GM18907 (cell line): ENCODE data around the gene TCF19.
A peak's percentile ranks its signal among the peaks of the same experiment; 100 is the strongest.

Experiments
- ATAC-seq: cut with Tn5 transposase; IDR thresholded peaks from one replicate; pipeline ENCODE4 v1.9.1; 2021; ENCODE audit warnings: mild to moderate bottlenecking, moderate library complexity; ENCODE audit not compliant: unreplicated experiment

TCF19 gene

DNA sequence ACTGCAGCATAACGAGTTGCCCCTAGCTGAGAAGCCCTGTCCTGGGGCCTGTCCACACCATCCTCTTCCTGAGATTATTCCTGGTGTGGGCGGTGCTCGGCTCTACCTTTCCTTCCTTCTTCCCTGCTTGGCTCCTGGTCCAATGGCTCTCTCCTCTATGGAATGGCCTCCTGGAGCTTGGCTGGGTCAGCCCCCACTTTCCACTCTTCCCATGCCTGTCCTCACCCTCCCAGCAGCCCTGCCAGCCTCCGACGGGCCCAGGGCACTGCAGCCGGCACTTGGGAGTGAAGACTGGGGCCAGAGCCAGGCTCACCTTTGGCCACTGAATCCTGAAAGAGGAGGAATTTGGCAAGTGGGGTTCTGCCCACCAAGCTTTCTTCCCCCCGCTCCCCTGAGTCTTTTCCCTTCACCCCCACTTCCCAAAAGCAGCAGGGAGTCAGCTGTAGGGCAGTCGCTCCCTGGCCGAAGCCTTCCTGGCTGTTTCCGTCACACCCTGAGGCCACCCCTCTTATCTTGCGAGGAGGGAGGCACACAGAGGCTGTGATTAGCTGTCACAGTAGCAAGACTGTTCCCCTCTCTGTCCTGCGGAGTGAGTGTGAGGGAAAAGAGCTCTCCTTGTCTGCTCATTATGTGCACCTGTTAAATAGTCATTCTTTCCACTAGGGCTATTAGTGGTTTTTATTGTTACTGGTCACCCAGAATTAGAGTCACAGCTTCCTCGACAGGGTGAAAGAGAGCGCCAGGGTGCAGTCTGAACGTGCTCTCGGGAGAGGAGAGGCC, 31.8 kb upstream of the TCF19 start:
- no peak for ATAC-seq

GRCh38 chr6:31128093-31128676, 30.2 kb upstream of the TCF19 start:
- ATAC-seq, result no peak

GRCh38 chr6:31129130-31129529, 29.3 kb upstream of the TCF19 start:
- ATAC-seq, result no peak

DNA sequence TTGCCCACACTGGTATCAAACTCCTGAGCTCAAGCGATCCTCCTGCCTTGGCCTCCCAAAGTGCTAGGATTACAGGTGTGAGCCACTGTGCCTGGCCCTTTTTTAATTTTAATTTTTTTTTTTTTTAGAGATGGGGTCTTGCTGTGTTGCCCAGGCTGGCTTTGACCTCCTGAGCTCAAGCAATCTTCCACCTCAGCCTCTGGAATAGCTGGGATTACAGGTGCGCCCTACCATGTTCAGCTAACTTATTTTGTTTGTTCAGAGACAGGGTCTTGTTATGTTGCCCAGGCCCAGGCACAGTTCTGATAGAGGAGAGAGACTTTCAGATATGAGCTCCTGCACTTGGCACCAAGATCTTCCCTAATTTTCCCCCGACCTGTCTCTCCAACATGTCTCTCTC, 27.6 kb upstream of the TCF19 start:
- no peak for ATAC-seq

DNA sequence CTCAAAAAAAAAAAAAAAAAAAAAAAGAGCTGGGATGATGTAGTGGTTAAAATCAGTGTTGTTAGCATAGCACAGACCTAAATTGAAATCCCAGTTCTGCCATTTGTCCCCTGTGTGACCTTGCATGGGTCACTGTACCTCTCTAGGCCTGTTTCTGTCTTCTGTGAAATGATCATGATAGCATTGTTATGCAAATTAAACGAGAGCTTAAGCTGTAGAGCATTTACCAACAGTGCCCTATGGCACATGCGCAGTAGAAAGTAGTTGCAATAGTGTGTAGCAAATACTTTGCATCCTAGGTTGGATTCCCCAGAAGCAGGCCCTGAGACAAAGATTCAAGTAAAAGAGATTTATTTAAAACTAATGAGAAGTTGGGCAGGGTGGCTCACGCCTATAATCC, 26.8 kb upstream of the TCF19 start:
- no peak for ATAC-seq

DNA sequence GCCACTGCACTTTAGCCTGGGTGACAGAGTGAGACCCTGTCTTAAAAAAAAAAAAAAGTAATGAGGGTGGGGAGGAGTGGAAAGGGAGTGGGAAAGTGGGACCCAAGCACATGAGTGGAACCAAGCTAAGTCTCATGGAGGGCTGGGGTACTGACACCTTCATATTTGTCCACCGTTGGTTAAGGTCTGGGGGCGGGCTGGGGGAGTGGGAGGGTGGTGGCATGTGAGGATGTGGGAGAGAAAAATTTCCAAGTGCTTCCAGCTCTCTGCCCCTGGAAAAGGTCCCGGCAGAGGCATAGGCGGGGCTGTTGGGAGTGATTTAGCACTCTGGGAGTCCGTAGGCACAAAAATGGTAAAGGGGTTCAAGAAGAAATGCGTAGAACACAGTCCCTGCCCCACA, 25.6 kb upstream of the TCF19 start:
- no peak for ATAC-seq

DNA sequence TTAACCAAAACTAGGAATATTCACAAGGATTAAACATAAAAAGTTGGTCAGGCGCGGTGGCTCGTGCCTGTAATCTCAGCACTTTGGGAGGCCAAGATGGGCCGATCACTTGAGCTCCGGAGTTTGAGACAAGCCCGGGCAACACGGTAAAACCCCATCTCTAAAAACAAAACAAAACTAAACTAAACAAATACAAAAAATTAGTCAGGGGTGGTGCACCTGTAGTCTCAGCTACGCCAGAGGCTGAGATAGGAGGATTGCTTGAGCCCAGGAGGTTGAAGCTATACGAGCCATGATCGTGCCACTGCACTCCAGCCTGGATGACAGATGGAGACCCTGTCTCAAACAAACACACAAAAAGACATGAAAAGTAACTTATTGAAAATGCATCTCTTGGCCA, 22.7 kb upstream of the TCF19 start:
- ATAC-seq, result no peak

DNA sequence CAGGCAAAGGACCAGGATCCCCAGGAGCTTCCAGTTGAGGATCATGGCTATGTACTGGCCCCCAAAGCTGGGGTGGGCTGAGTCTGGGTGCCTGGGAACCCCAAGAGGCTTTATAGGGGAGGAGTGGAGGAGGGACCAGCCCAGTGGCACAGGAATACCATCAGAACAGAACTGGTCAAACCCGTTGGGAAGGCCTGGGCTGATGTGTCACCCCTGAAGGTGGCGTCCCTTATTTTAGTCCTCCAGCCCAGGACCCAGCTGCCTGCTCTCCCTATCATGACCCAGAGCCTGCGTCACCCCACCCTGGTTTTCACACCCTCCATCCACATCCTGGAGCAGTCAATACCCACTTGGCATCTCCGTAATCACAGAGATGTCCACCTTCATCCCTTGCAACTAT, 19.4 kb upstream of the TCF19 start, which contains the start of gene PSORS1C2:
PSORS1C2 (minus strand) TSS at position 85 of the 400 bp plus-strand sequence; CDS start at position 45, 40 bp downstream.
- no peak for ATAC-seq

- no peak for ATAC-seq
Observed at GRCh38 chr6:31139599-31139998, 18.8 kb upstream of the TCF19 start.

DNA sequence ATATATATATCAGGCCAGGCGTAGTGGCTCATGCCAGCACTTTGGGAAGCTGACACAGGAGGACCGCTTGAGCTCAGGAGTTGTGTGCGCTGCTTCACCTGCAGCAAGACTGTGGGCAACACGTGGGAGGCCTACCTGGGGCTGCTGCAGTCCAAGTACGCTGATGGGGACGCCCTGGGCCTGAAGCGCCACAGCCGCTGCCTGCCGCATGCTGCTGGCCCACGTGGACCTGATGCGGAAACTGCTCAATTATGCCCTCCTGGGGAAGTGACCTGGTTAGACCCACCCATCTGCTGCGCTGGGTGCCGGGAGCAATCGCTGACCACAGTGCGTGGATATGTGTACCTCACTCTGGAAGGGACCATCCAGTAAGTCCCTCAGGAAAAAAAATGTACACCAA, 17.7 kb upstream of the TCF19 start:
- no peak for ATAC-seq

DNA sequence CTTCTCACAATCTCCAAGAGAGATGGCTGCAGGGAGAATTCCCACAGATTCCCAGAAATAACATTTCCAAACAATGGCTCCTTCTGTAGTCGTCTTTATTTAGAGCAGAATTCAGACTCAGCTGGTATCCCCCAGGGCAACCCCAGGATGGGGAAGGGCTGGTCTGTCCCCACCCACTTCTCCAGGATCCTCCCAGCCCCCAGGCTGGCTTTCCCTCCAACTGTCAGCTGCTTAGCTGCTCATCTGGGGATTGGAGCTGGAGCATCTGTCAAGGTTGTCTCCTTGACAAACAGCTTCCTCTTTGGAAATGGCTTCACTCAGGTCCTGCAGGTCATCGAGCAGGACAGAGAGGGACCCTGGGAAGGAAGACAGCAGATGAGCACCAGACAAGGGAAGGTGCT, 16.0 kb upstream of the TCF19 start:
- ATAC-seq, result no peak

DNA sequence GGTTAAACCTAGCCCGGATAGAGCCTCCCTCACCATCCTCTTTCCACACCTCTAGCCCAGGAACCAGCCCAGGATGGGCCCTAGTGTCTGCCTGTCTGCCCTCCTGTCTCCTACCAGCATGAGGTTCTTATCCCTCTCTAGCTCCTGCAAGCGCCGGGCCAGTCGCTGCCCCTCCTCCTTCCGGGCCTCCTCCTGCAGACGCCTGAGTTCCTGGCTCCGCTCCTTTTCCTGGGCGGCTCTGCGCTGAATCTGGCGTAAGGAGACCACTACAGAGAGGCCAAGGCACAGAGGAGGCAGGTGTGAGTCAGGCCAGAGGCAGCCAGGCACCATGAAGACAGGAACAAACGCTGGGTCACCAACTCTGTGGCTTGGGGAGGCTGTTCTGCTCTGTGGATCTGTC, 15.2 kb upstream of the TCF19 start:
- ATAC-seq, result no peak

DNA sequence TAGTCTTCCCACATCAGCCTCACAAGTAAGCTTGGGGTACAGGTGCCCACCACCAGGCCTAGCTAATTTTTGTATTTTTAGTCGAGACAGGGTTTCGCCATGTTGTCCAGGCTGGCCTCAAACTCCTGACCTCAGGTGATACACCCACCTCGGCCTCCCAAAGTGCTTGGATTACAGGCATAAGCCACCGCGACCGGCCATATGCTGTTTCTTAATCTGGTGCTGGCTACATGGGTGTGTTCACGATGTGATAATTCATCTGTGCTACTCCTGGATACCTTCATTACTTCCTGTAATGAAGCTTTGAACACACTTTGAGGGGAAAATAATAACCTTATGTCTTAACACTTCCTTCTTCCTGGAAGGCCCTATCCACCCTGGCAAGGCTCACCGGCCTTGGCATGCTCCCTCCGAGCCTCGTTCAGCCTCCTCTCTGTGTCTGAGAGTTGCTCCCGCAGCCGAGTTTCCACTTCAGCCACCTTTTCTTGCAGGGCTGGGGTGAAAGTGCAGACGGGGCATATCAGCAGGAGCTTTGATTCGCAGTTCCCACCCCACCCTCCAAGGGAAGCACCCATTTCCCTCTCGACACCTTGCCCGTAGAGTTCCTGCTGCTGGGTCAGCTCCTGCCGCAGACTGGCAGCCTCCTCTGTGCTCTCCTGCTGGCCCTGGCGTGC, 14.0 kb upstream of the TCF19 start:
- ATAC-seq, result no peak

- no peak for ATAC-seq
Observed at GRCh38 chr6:31144970-31145340, 13.4 kb upstream of the TCF19 start.

DNA sequence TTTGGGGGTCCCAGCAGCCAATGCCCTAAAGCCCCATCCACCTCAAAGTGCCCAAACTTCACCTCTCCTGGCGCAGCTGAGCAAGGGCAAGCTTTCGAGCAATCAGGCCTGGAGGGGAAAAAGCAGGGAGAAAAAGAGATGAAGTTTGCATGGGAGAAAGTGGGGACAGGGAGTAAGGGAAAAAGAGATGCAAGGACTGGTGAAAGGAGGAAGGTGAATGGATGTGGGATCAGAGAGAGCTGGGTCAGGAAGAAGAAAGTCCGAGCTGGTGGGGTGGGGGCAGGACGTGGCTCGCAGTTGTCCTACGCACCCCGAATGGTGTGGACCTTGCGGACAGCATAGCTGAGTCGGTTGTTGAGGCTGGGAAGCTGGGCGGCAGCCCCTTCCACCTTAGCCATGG, 13.0 kb upstream of the TCF19 start:
- no peak for ATAC-seq

GRCh38 chr6:31149827-31150447, 8.5 kb upstream of the TCF19 start:
- ATAC-seq, result no peak

- ATAC-seq, result no peak
Observed at GRCh38 chr6:31152781-31153180, 5.6 kb upstream of the TCF19 start.

GRCh38 chr6:31154436-31154835, 4.0 kb upstream of the TCF19 start:
- ATAC-seq, result no peak

DNA sequence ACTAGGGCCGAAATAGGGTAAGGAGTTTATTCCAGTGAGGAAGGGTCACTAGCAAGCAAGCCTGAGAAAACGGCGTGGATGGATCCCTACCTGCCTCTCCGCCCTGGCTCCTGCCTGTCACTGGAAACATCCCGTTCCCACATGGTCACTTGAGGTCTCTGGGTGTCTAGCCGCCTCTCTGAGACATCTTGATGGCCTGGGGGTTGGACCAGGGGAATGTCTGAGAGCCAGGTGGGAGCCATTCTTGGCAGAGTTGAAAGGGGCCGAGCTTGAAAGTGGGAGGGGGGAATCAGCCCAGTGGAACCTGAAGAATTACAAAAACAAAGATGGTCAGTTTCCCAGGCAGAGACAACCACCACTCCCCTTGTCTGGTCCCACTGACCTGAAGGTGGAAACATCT, 1.7 kb upstream of the TCF19 start:
- ATAC-seq, result no peak

- peak; percentile 0 for ATAC-seq
Observed at GRCh38 chr6:31157513-31158139, 763 bp upstream of the TCF19 start, which contains the start of gene CCHCR1. Gene CCHCR1 (minus strand): TSS chr6:31157802. CDS start chr6:31157600, 202 bp downstream.
